Activated B cell treated with CpG ODN at 0.5 μM for 24 hours (primary cell): ENCODE results near the gene KLHDC3. TPM values are rescaled to one million over a fixed set of nuclear protein-coding genes. Genes with fewer than 3 reads are reported as not detected.
A peak's percentile ranks its signal among the peaks of the same experiment; 100 is the strongest.

Experiments
- ATAC-seq: fragments of 200-7000 bp; cut with Tn5 transposase; one replicate; pipeline ENCODE4 v1.10.0; 2021; ENCODE audit warnings: low read depth, mild to moderate bottlenecking, moderate library complexity
- CTCF ChIA-PET: fragments of 350-600 bp; sonication (Branson Sonifier 250); formaldehyde crosslinking; loops from one replicate; lab custom pipeline; 2021; ENCODE audit warnings: antibody characterized with exemption; lab: Charles Lee
- POLR2A ChIA-PET: fragments of 350-600 bp; sonication (Branson Sonifier 250); formaldehyde crosslinking; loops from one replicate; lab custom pipeline; 2021; ENCODE audit warnings: antibody characterized with exemption; lab: Charles Lee
- DNase-seq: peaks from one replicate; pipeline ENCODE4 v3.0.0; 2022
- H3K27ac Mint-ChIP-seq: one replicate; pipeline ENCODE4 v1.8.0; 2020; ENCODE audit warnings: mixed read lengths
- H3K27me3 Mint-ChIP-seq: one replicate; pipeline ENCODE4 v1.8.0; 2021; ENCODE audit warnings: mixed read lengths
- H3K36me3 Mint-ChIP-seq: one replicate; pipeline ENCODE4 v1.8.0; 2021; ENCODE audit warnings: low read depth, mixed read lengths
- H3K4me1 Mint-ChIP-seq: one replicate; pipeline ENCODE4 v1.8.0; 2021; ENCODE audit warnings: mixed read lengths
- H3K4me3 Mint-ChIP-seq: one replicate; pipeline ENCODE4 v1.8.0; 2020; ENCODE audit warnings: mild to moderate bottlenecking, mixed read lengths
- H3K9me3 Mint-ChIP-seq: one replicate; pipeline ENCODE4 v1.8.0; 2020; ENCODE audit warnings: mixed read lengths
- CTCF ChIP-seq: fragments of 200-600 bp; IDR thresholded peaks from one replicate; pipeline ENCODE4 v1.8.0; 2022; ENCODE audit warnings: antibody characterized with exemption, mild to moderate bottlenecking
- intact Hi-C: fragments of 100-400 bp; cut with micrococcal nuclease; formaldehyde crosslinking; loops from one replicate; pipeline ENCODE4 v1.15.1; 2024
- total RNA-seq: library from RNA; stranded (reverse); gene quantifications from 2 replicates; pipeline ENCODE4 v1.2.3, GENCODE V29; 2022

The KLHDC3 gene
- total RNA-seq, 1 donor from 2014 or later = 36.7 TPM

- ATAC-seq (no peak), DNase-seq (no peak)
- peaks cover 26% of the 10 kb centered on the region for H3K4me1 Mint-ChIP-seq
Observed at GRCh38 chr6:43020847-43021246, 6.8 kb downstream of the KLHDC3 start.

GRCh38 chr6:43021270-43022047 lies 7.4 kb downstream of the KLHDC3 start, which contains the start of gene RRP36:
RRP36 (plus strand) TSS chr6:43021623; CDS start chr6:43021655, 32 bp downstream.
- no peak for TF ChIP-seq CTCF
- ATAC-seq (peak; percentile 89), DNase-seq (peak; percentile 67)
- Mint-ChIP-seq H3K9me3 (no peaks in the 10 kb centered on the region), H3K36me3 (peaks cover 54% of the 10 kb centered on the region), H3K27me3 (no peaks in the 10 kb centered on the region), H3K4me3 (peak within 1 kb of the TSS; percentile 97), H3K27ac (peak within 1 kb of the TSS; percentile 84), H3K4me1 (peaks cover 20% of the 10 kb centered on the region)
- intact Hi-C loops = loop anchor here (1.0 kb wide), 2 partner anchors 8 to 32 kb away; partner anchors contain the start of genes CUL7 and MEA1
- POLR2A ChIA-PET = interaction anchor here (0.6 to 3.4 kb wide), 13 partner anchors 7 to 1239 kb away, joined by 3 to 37 read pairs (median 4); partner anchors contain the start of genes CNPY3, CUL7, CUL9 and KLC4
- CTCF ChIA-PET = interaction anchor here (1.1 to 1.2 kb wide), 2 partner anchors 10 to 122 kb away, joined by 3 to 4 read pairs; no protein-coding TSS in a partner anchor

More at GRCh38 chr6:43020847-43021246, 6.8 kb downstream of the KLHDC3 start:
- Mint-ChIP-seq H3K4me3 (peak overlapping the region; percentile 97), H3K27me3 (no peaks in the 10 kb centered on the region), H3K27ac (peak overlapping the region; percentile 81), H3K9me3 (no peaks in the 10 kb centered on the region), H3K36me3 (peaks cover 53% of the 10 kb centered on the region)
- intact Hi-C loops = loop anchor here (1.0 kb wide), 2 partner anchors 8 to 32 kb away; partner anchors contain the start of genes CUL7 and MEA1
- POLR2A ChIA-PET = interaction anchor here (0.6 to 3.4 kb wide), 8 partner anchors 33 to 1238 kb away, joined by 3 to 37 read pairs (median 8); partner anchors contain the start of genes CNPY3, CUL7, CUL9 and KLC4
- CTCF ChIA-PET = interaction anchor here (1.1 to 1.2 kb wide), 2 partner anchors 10 to 123 kb away, joined by 3 to 4 read pairs; no protein-coding TSS in a partner anchor
- no peak for TF ChIP-seq CTCF

GRCh38 chr6:43024436-43024835 lies 10.4 kb downstream of the KLHDC3 start:
- no peak for TF ChIP-seq CTCF
- peak overlapping the region; percentile 4 for H3K4me3 Mint-ChIP-seq
- ATAC-seq (no peak), DNase-seq (no peak)
- H3K36me3 Mint-ChIP-seq = peaks cover 58% of the 10 kb centered on the region
- POLR2A ChIA-PET = interaction anchor here (1.0 kb wide), 1 partner anchor 10 kb away, joined by 3 read pairs; the partner anchor contains the start of genes KLHDC3 and MEA1
- intact Hi-C loops = no loop called here
- H3K9me3 Mint-ChIP-seq = no peaks in the 10 kb centered on the region
- CTCF ChIA-PET = no interaction called here
- peaks cover 13% of the 10 kb centered on the region for H3K4me1 Mint-ChIP-seq
- no peak overlapping the region for H3K27ac Mint-ChIP-seq
- no peaks in the 10 kb centered on the region for H3K27me3 Mint-ChIP-seq

GRCh38 chr6:43026365-43026764 lies 12.3 kb downstream of the KLHDC3 start:
- no peaks in the 10 kb centered on the region for H3K9me3 Mint-ChIP-seq
- H3K36me3 Mint-ChIP-seq = peaks cover 61% of the 10 kb centered on the region
- no peaks in the 10 kb centered on the region for H3K27me3 Mint-ChIP-seq
- POLR2A ChIA-PET = no interaction called here
- peaks cover 10% of the 10 kb centered on the region for H3K4me1 Mint-ChIP-seq
- CTCF ChIA-PET = no interaction called here
- TF ChIP-seq CTCF = no peak
- no peak overlapping the region for H3K27ac Mint-ChIP-seq
- intact Hi-C loops = no loop called here
- DNase-seq = no peak
- no peak for ATAC-seq
- no peak overlapping the region for H3K4me3 Mint-ChIP-seq

- peaks cover 72% of the 10 kb centered on the region for H3K36me3 Mint-ChIP-seq
- ATAC-seq (no peak), DNase-seq (no peak)
- ChIA-PET POLR2A (no interaction called here), CTCF (no interaction called here)
- intact Hi-C loops = no loop called here
- no peaks in the 10 kb centered on the region for H3K27me3 Mint-ChIP-seq
- TF ChIP-seq CTCF = no peak
- no peak overlapping the region for H3K4me3 Mint-ChIP-seq
- no peaks in the 10 kb centered on the region for H3K9me3 Mint-ChIP-seq
- H3K27ac Mint-ChIP-seq = no peak overlapping the region
- H3K4me1 Mint-ChIP-seq = peaks cover 4% of the 10 kb centered on the region
Observed at GRCh38 chr6:43029120-43029519, 15.1 kb downstream of the KLHDC3 start.
